WTC11 (cell line): ENCODE measurements around the gene SNAPC1. TPM values are rescaled to one million over a fixed set of nuclear protein-coding genes. Genes with fewer than 3 reads are reported as not detected.

Experiments used
- ATAC-seq: fragments of 200-7000 bp; cut with Tn5 transposase; 2 replicates; pipeline ENCODE4 v1.10.0; 2021; ENCODE audit warnings: mild to moderate bottlenecking, moderate library complexity
- CTCF ChIA-PET: fragments of 300-600 bp; sonication (Branson Sonifier 250); formaldehyde crosslinking; loops from one replicate; lab custom pipeline; 2021; ENCODE audit warnings: antibody characterized with exemption; lab: Charles Lee
- POLR2A ChIA-PET: fragments of 350-600 bp; sonication (Branson Sonifier 250); formaldehyde crosslinking; loops from one replicate; lab custom pipeline; 2021; ENCODE audit warnings: antibody characterized with exemption; lab: Charles Lee
- DNase-seq: peaks from one replicate; pipeline ENCODE4 v3.0.0; 2021; ENCODE audit warnings: low spot score
- H3K27ac Mint-ChIP-seq: 2 replicates; pipeline ENCODE4 v1.8.0; 2021; ENCODE audit warnings: mixed read lengths
- H3K27me3 Mint-ChIP-seq: 2 replicates; pipeline ENCODE4 v1.8.0; 2021; ENCODE audit warnings: low read depth, mild to moderate bottlenecking, moderate library complexity, mixed read lengths
- H3K36me3 Mint-ChIP-seq: 2 replicates; pipeline ENCODE4 v1.8.0; 2021; ENCODE audit warnings: mixed read lengths
- H3K4me1 Mint-ChIP-seq: 2 replicates; pipeline ENCODE4 v1.8.0; 2022; ENCODE audit warnings: mixed read lengths
- H3K4me3 Mint-ChIP-seq: 2 replicates; pipeline ENCODE4 v1.8.0; 2021; ENCODE audit warnings: mild to moderate bottlenecking, moderate library complexity, mixed read lengths
- H3K9me3 Mint-ChIP-seq: 2 replicates; pipeline ENCODE4 v1.8.0; 2021; ENCODE audit warnings: mixed read lengths
- CTCF ChIP-seq: fragments of 200-600 bp; IDR thresholded peaks from 2 replicates; pipeline ENCODE4 v1.8.0; 2022; ENCODE audit warnings: antibody characterized with exemption
- E2F1 ChIP-seq: sonication (generic); formaldehyde crosslinking; IDR thresholded peaks from 2 replicates; pipeline ENCODE4 v1.8.0; 2022; ENCODE audit warnings: mild to moderate bottlenecking, missing genetic modification reagents
- FOXK1 ChIP-seq: sonication (generic); formaldehyde crosslinking; IDR thresholded peaks from 2 replicates; pipeline ENCODE4 v1.8.0; 2022; ENCODE audit warnings: mild to moderate bottlenecking, moderate library complexity, missing genetic modification reagents
- HMGA2 ChIP-seq: fragments of 250-450 bp; sonication (Bioruptor Pico); IDR thresholded peaks from 2 replicates; pipeline ENCODE4 v1.4.0; 2021; ENCODE audit warnings: mild to moderate bottlenecking, moderate library complexity
- HMGXB4 ChIP-seq: sonication (generic); formaldehyde crosslinking; IDR thresholded peaks from 2 replicates; pipeline ENCODE4 v1.8.1; 2023; ENCODE audit warnings: mild to moderate bottlenecking, moderate library complexity, missing genetic modification reagents
- JUN ChIP-seq: sonication (generic); formaldehyde crosslinking; IDR thresholded peaks from 2 replicates; pipeline ENCODE4 v1.8.0; 2023; ENCODE audit warnings: mild to moderate bottlenecking, missing genetic modification reagents
- MAX ChIP-seq: sonication (generic); formaldehyde crosslinking; IDR thresholded peaks from 2 replicates; pipeline ENCODE4 v1.8.0; 2022; ENCODE audit warnings: mild to moderate bottlenecking, missing genetic modification reagents
- MLX ChIP-seq: sonication (generic); formaldehyde crosslinking; IDR thresholded peaks from 2 replicates; pipeline ENCODE4 v1.8.1; 2023; ENCODE audit warnings: mild to moderate bottlenecking, missing genetic modification reagents, moderate library complexity
- NFATC4 ChIP-seq: fragments of 250-450 bp; sonication (Bioruptor Pico); IDR thresholded peaks from 2 replicates; pipeline ENCODE4 v1.9.0; 2021; ENCODE audit warnings: mild to moderate bottlenecking
- SP1 ChIP-seq: sonication (generic); formaldehyde crosslinking; conservative IDR thresholded peaks from 2 replicates; pipeline ENCODE4 v1.8.1; 2022; ENCODE audit warnings: missing genetic modification reagents
- TEAD1 ChIP-seq: sonication (generic); formaldehyde crosslinking; IDR thresholded peaks from 2 replicates; pipeline ENCODE4 v1.8.0; 2022; ENCODE audit warnings: mild to moderate bottlenecking, missing genetic modification reagents
- TP53 ChIP-seq: sonication (generic); formaldehyde crosslinking; IDR thresholded peaks from 2 replicates; pipeline ENCODE4 v1.8.1; 2023; ENCODE audit warnings: mild to moderate bottlenecking, missing genetic modification reagents
- USF2 ChIP-seq: sonication (generic); formaldehyde crosslinking; IDR thresholded peaks from 2 replicates; pipeline ENCODE4 v1.8.1; 2023; ENCODE audit warnings: mild to moderate bottlenecking, missing genetic modification reagents, moderate library complexity
- ZNF232 ChIP-seq: sonication (generic); formaldehyde crosslinking; IDR thresholded peaks from 2 replicates; pipeline ENCODE4 v1.8.0; 2022; ENCODE audit warnings: mild to moderate bottlenecking, missing genetic modification reagents
- ZNF512 ChIP-seq: sonication (generic); formaldehyde crosslinking; IDR thresholded peaks from 2 replicates; pipeline ENCODE4 v1.8.1; 2022; ENCODE audit warnings: missing genetic modification reagents, borderline replicate concordance
- ZNF671 ChIP-seq: fragments of 250-450 bp; sonication (Bioruptor Pico); IDR thresholded peaks from 2 replicates; pipeline ENCODE4 v1.8.0; 2021; ENCODE audit warnings: mild to moderate bottlenecking
- total RNA-seq: library from RNA; stranded (reverse); gene quantifications from 3 replicates; pipeline ENCODE4 v1.2.3, GENCODE V29; 2021

SNAPC1 gene
- total RNA-seq, 1 experiment from 2014 or later = 9.5 TPM

GRCh38 chr14:61750708-61751474, 11.3 kb upstream of the SNAPC1 start (continued):
- no peak; the same call in 1 of the 2 replicates for TF ChIP-seq HMGXB4 (CRISPR knock-in tag)

GRCh38 chr14:61751475-61751989, 10.7 kb upstream of the SNAPC1 start:
- DNase-seq = no peak
- ChIA-PET POLR2A (interaction anchor here (2.2 kb wide), 1 partner anchor 10 kb away, joined by 12 read pairs; the partner anchor contains the start of gene SNAPC1), CTCF (interaction anchor here (0.6 kb wide), 1 partner anchor 29 kb away, joined by 3 read pairs; no protein-coding TSS in a partner anchor)
- Mint-ChIP-seq H3K4me3 (peak overlapping the region; percentile 57), H3K4me1 (peaks cover 60% of the 10 kb centered on the region), H3K36me3 (peaks cover 15% of the 10 kb centered on the region), H3K27ac (peak overlapping the region; percentile 43; the same call in 1 of the 2 replicates), H3K27me3 (no peaks in the 10 kb centered on the region), H3K9me3 (peaks cover 8% of the 10 kb centered on the region)
- no peak for TF ChIP-seq JUN (CRISPR knock-in tag)
- TF ChIP-seq E2F1 (CRISPR knock-in tag) = no peak
- TF ChIP-seq USF2 = no peak
- no peak for ATAC-seq

GRCh38 chr14:61752626-61753025, 9.6 kb upstream of the SNAPC1 start:
- ChIA-PET CTCF (interaction anchor here (1.8 kb wide), 1 partner anchor 9 kb away, joined by 7 read pairs; the partner anchor contains the start of gene SNAPC1), POLR2A (interaction anchor here (1.4 to 1.7 kb wide), 2 partner anchors 9 to 10 kb away, joined by 8 to 15 read pairs; partner anchors contain the start of gene SNAPC1)
- TF ChIP-seq TEAD1 (CRISPR knock-in tag) (no peak), MAX (no peak), ZNF671 (no peak), NFATC4 (CRISPR knock-in tag) (no peak), FOXK1 (CRISPR knock-in tag) (no peak), ZNF512 (CRISPR knock-in tag) (no peak), HMGA2 (no peak), TP53 (CRISPR knock-in tag) (no peak), MLX (CRISPR knock-in tag) (no peak), SP1 (CRISPR knock-in tag) (no peak), CTCF (no peak), ZNF232 (no peak)
- Mint-ChIP-seq H3K4me3 (no peak overlapping the region), H3K27ac (peak overlapping the region; percentile 54), H3K4me1 (peaks cover 58% of the 10 kb centered on the region), H3K36me3 (peaks cover 7% of the 10 kb centered on the region), H3K27me3 (no peaks in the 10 kb centered on the region), H3K9me3 (peaks cover 8% of the 10 kb centered on the region)
- DNase-seq (no peak), ATAC-seq (no peak)
